PFSK-1 (cell line): ENCODE data around the gene RPS6KA4.

ENCODE experiments used
- FOXP2 ChIP-seq: optimal IDR thresholded peaks from 2 replicates; pipeline ENCODE3; 2011; ENCODE audit warnings: borderline replicate concordance, control low read depth, inconsistent platforms; ENCODE audit not compliant: insufficient read depth; ENCODE audit errors: extremely low read length, extremely low read depth
- POLR2AphosphoS5 ChIP-seq: IDR thresholded peaks from 2 replicates; pipeline ENCODE4 v1.6.1; 2012; ENCODE audit warnings: low read depth, mild to moderate bottlenecking, control low read depth, low read length, moderate library complexity
- SIN3A ChIP-seq: IDR thresholded peaks from 2 replicates; pipeline ENCODE4 v1.6.1; 2012; ENCODE audit warnings: mild to moderate bottlenecking, low read length, moderate library complexity, borderline replicate concordance; ENCODE audit not compliant: insufficient read depth
- TAF1 ChIP-seq: IDR thresholded peaks from 2 replicates; pipeline ENCODE4 v1.6.1; 2012; ENCODE audit warnings: low read length, control low read depth, borderline replicate concordance; ENCODE audit not compliant: insufficient read depth
- TF ChIP-seq, protein P1 (sequence below), 2 experiments: IDR thresholded peaks; 2 replicates each; pipeline versions ENCODE4 v1.6.1 to v1.8.0; 2011 to 2012; ENCODE audit warnings: low read depth in 2 of 2, low read length in 2 of 2, control low read depth in 1 of 2, inconsistent platforms in 1 of 2, mild to moderate bottlenecking in 1 of 2, moderate library complexity in 1 of 2; ENCODE audit not compliant: insufficient read depth in 1 of 2

The RPS6KA4 gene

DNA sequence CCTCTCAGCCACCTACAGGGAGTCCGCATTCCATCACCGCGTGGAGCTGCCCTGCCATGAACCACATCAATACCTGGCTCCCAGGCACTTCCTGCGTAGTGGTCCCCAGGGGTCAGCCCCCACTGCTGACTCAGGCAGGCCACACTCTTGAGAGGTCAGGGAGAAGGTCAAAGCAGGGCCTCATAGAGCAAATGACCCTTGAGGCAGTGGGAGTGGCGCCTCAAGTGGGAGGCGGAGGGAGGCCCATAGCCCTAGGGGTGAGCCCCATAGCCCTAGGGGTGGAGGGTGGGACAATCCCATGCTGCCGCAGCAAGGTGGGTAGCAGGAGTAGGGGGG, 36.1 kb upstream of the RPS6KA4 start:
- TF ChIP-seq, protein P1, sequence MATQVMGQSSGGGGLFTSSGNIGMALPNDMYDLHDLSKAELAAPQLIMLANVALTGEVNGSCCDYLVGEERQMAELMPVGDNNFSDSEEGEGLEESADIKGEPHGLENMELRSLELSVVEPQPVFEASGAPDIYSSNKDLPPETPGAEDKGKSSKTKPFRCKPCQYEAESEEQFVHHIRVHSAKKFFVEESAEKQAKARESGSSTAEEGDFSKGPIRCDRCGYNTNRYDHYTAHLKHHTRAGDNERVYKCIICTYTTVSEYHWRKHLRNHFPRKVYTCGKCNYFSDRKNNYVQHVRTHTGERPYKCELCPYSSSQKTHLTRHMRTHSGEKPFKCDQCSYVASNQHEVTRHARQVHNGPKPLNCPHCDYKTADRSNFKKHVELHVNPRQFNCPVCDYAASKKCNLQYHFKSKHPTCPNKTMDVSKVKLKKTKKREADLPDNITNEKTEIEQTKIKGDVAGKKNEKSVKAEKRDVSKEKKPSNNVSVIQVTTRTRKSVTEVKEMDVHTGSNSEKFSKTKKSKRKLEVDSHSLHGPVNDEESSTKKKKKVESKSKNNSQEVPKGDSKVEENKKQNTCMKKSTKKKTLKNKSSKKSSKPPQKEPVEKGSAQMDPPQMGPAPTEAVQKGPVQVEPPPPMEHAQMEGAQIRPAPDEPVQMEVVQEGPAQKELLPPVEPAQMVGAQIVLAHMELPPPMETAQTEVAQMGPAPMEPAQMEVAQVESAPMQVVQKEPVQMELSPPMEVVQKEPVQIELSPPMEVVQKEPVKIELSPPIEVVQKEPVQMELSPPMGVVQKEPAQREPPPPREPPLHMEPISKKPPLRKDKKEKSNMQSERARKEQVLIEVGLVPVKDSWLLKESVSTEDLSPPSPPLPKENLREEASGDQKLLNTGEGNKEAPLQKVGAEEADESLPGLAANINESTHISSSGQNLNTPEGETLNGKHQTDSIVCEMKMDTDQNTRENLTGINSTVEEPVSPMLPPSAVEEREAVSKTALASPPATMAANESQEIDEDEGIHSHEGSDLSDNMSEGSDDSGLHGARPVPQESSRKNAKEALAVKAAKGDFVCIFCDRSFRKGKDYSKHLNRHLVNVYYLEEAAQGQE (IDR thresholded peaks at IDR 0.05; ENCODE audit: insufficient read depth in 1 of 2, low read depth in 2 of 2, low read length in 2 of 2): no peak

DNA sequence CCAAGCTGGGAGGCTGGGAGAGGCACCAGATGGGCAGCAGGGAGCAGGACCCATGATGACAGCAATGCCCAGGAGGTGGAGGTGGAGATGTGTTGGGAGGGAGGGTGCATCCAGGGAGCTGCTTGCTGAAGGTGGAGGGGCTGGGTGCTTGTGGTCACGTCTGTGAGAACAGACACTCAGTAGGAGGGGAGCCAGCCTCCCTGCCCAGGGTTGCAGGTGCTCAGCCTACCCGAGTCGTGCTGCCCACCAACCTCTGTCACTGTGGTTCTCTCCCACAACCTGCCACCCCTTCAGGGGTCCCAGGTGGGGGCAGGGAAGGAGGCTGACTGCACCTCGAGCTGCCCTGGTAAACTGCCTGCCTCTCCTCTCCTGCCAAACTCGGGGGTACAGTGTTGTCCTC, 35.6 kb upstream of the RPS6KA4 start:
- TF ChIP-seq SIN3A: no peak
- TF ChIP-seq TAF1: no peak
- TF ChIP-seq POLR2AphosphoS5: no peak
- TF ChIP-seq, protein P1 (IDR thresholded peaks at IDR 0.05; ENCODE audit: insufficient read depth in 1 of 2, low read depth in 2 of 2, low read length in 2 of 2): no peak
- TF ChIP-seq FOXP2: no peak

GRCh38 chr11:64324692-64325469, 34.1 kb upstream of the RPS6KA4 start:
- TF ChIP-seq, protein P1 (IDR thresholded peaks at IDR 0.05; ENCODE audit: insufficient read depth in 1 of 2, low read depth in 2 of 2, low read length in 2 of 2): no peak
- TF ChIP-seq TAF1 (no peak), SIN3A (no peak), POLR2AphosphoS5 (no peak), FOXP2 (no peak)

GRCh38 chr11:64327375-64327774, 31.6 kb upstream of the RPS6KA4 start:
- TF ChIP-seq, protein P1 (IDR thresholded peaks at IDR 0.05; ENCODE audit: insufficient read depth in 1 of 2, low read depth in 2 of 2, low read length in 2 of 2): no peak
- TF ChIP-seq TAF1 (no peak), SIN3A (no peak), FOXP2 (no peak), POLR2AphosphoS5 (no peak)

DNA sequence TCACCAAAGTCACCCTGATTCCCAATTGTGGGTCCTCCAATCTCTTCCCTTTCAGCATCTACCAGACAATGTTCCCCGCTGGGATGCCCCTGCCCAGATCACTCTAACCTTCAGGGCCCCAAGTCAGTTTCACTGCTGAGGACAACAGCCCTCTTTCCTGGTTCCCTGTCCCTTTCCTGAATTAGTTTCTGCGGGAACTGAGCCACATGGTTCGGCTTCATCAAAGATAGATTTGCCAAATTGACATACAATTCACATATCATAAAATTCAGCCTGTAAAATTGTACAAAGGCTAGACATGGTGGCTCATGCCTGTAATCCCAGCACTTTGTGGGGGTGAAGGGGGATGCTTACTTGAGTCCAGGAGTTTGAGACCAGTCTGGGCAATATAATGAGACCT, 31.0 kb upstream of the RPS6KA4 start:
- TF ChIP-seq FOXP2 (no peak), SIN3A (no peak), TAF1 (no peak), POLR2AphosphoS5 (no peak)
- TF ChIP-seq, protein P1 (IDR thresholded peaks at IDR 0.05; ENCODE audit: insufficient read depth in 1 of 2, low read depth in 2 of 2, low read length in 2 of 2): no peak
